GM23248 (cell line): ENCODE results near the gene RIOK3. TPM values are rescaled to one million over a fixed set of nuclear protein-coding genes. Genes with fewer than 3 reads are reported as not detected.

ENCODE experiments used
- DNase-seq: peaks from one replicate; pipeline ENCODE4 v3.0.0-alpha.2; 2015
- H2AFZ ChIP-seq: fragments of 200-600 bp; sonication (generic); 2 replicates; pipeline ENCODE4 v1.6.1; 2016; ENCODE audit warnings: antibody characterized with exemption
- H3F3A ChIP-seq: fragments of 200-600 bp; sonication (generic); 2 replicates; pipeline ENCODE4 v1.6.1; 2016; ENCODE audit warnings: mild to moderate bottlenecking, antibody characterized with exemption, mixed run types; ENCODE audit not compliant: insufficient read depth
- H3K27ac ChIP-seq: fragments of 200-600 bp; sonication (generic); 2 replicates; pipeline ENCODE4 v1.5.1; 2016; ENCODE audit warnings: mild to moderate bottlenecking
- H3K27me3 ChIP-seq: fragments of 200-600 bp; sonication (generic); replicated peaks from 2 replicates; pipeline ENCODE4 v1.6.1; 2016; ENCODE audit warnings: mild to moderate bottlenecking; ENCODE audit not compliant: insufficient read depth
- H3K36me3 ChIP-seq: fragments of 200-600 bp; sonication (generic); 2 replicates; pipeline ENCODE4 v1.6.1; 2016; ENCODE audit warnings: low read depth, mild to moderate bottlenecking
- H3K4me1 ChIP-seq: fragments of 200-600 bp; sonication (generic); 2 replicates; pipeline ENCODE4 v1.6.1; 2016; ENCODE audit warnings: mild to moderate bottlenecking; ENCODE audit not compliant: insufficient read depth
- H3K4me2 ChIP-seq: fragments of 200-600 bp; sonication (generic); one replicate; pipeline ENCODE4 v1.6.1; 2016; ENCODE audit warnings: mild to moderate bottlenecking; ENCODE audit not compliant: unreplicated experiment
- H3K4me3 ChIP-seq: fragments of 200-600 bp; sonication (generic); 2 replicates; pipeline ENCODE4 v1.5.1; 2016; ENCODE audit warnings: mild to moderate bottlenecking
- H3K79me2 ChIP-seq: fragments of 200-600 bp; sonication (generic); 2 replicates; pipeline ENCODE4 v1.6.1; 2016; ENCODE audit warnings: mild to moderate bottlenecking; ENCODE audit not compliant: insufficient read depth
- H3K9ac ChIP-seq: fragments of 200-600 bp; sonication (generic); 2 replicates; pipeline ENCODE4 v1.6.1; 2016; ENCODE audit warnings: mild to moderate bottlenecking
- H3K9me2 ChIP-seq: fragments of 200-600 bp; sonication (generic); 2 replicates; pipeline ENCODE4 v1.6.1; 2016; ENCODE audit warnings: mixed run types, mild to moderate bottlenecking, moderate library complexity; ENCODE audit not compliant: insufficient read depth
- H3K9me3 ChIP-seq: fragments of 200-600 bp; sonication (generic); one replicate; pipeline ENCODE4 v1.6.1; 2017; ENCODE audit warnings: low read depth
- H4K20me1 ChIP-seq: fragments of 200-600 bp; sonication (generic); 2 replicates; pipeline ENCODE4 v1.6.0; 2016; ENCODE audit not compliant: insufficient read depth
- EZH2 ChIP-seq: fragments of 200-600 bp; sonication (generic); IDR thresholded peaks from 2 replicates; pipeline ENCODE4 v1.6.1; 2018; ENCODE audit warnings: antibody characterized with exemption, mild to moderate bottlenecking; ENCODE audit not compliant: insufficient read depth, poor library complexity, severe bottlenecking
- EZH2phosphoT487 ChIP-seq: fragments of 200-600 bp; sonication (generic); IDR thresholded peaks from 2 replicates; pipeline ENCODE4 v1.6.1; 2018; ENCODE audit warnings: antibody characterized with exemption, moderate library complexity, mild to moderate bottlenecking, low read depth; ENCODE audit not compliant: insufficient read depth
- WGBS, 2 experiments: methylation state at CpG; one replicate each; pipeline ENCODE4 v1.1.6; 2015 to 2017; ENCODE audit warnings: low lambda C conversion rate in 2 of 2, low coverage in 1 of 2; ENCODE audit errors: missing lambda C conversion rate in 2 of 2; 5-methylcytosine and 5-hydroxymethylcytosine counted together
- in situ Hi-C: fragments of 300-500 bp; cut with MboI; formaldehyde crosslinking; loops from 2 replicates; pipeline ENCODE4 v1.15.0; 2020
- polyA plus RNA-seq: library from polyadenylated mRNA; unstranded; fragments of >200 nt; fragmentation: Nextera tagmentation; extraction: Ambion mirVana; gene quantifications from 2 replicates; pipeline ENCODE4 v1.2.1, GENCODE V29; 2016
- total RNA-seq: library from RNA; depleted of rRNA; stranded (reverse); fragments of >200 nt; shearing (Covaris generic); gene quantifications from 2 replicates; pipeline ENCODE4 v1.2.3, GENCODE V29; 2014

Gene RIOK3
- total and polyA plus RNA-seq, 2 experiments from 2014 or later: 81.8 to 89.3 TPM

DNA sequence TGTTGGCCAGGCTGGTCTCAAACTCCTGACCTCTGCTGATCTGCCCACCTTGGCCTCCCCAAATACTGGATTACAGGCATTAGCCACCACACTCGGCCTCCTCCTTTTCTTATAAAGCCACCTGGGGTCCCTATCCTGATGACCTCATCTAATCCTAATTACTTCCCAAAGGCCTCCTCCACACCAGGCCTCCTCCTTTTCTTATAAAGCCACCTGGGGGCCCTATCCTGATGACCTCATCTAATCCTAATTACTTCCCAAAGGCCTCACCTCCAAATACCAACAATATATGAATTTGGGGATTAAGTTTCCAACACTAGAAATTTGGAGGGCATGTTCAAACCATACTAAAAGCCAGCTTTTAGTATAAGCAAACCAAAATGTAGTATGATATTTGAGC is 40.6 kb downstream of the RIOK3 start:
- 92 to 94% methylated on average over 1 of the region's 1 CpG for WGBS, 2 experiments
- Histone ChIP-seq H3K9ac (no peak overlapping the region), H3K4me2 (no peak overlapping the region), H3K9me2 (no peaks in the 10 kb centered on the region), H3F3A (no peaks in the 10 kb centered on the region), H2AFZ (no peak overlapping the region), H3K9me3 (no peaks in the 10 kb centered on the region), H3K4me1 (no peaks in the 10 kb centered on the region), H3K4me3 (no peak overlapping the region), H3K27ac (no peak overlapping the region), H3K79me2 (no peaks in the 10 kb centered on the region), H3K36me3 (no peaks in the 10 kb centered on the region), H3K27me3 (no peaks in the 10 kb centered on the region), H4K20me1 (no peaks in the 10 kb centered on the region)
- DNase-seq: no peak
- TF ChIP-seq EZH2phosphoT487: no peak
- no peak for TF ChIP-seq EZH2
- in situ Hi-C loops: no loop called here

DNA sequence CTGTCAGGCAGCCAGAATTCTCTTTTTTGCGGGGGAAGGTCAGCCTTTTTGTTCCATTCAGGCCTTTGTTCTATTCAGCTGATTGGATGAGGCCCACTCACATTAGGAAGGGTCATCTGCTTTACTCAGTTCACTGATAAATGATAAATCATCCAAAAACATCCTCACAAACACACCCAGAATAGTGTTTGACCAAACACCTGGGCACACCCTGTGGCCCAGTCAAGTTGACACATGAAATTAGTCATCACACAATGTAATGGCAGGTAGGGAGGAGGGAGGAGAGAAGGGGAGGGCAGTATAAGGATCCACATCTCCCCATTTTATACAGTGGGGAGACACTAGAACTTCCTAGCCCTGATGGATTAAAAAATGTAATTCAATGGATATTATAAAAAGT is 41.9 kb downstream of the RIOK3 start:
- in situ Hi-C loops: no loop called here
- H3K79me2 ChIP-seq: no peaks in the 10 kb centered on the region
- no peak overlapping the region for H3K27ac ChIP-seq
- no peak overlapping the region for H3K9ac ChIP-seq
- DNase-seq: no peak
- no peaks in the 10 kb centered on the region for H3K9me3 ChIP-seq
- no peaks in the 10 kb centered on the region for H3K4me1 ChIP-seq
- H4K20me1 ChIP-seq: no peaks in the 10 kb centered on the region
- no peak overlapping the region for H2AFZ ChIP-seq
- H3K36me3 ChIP-seq: no peaks in the 10 kb centered on the region
- H3F3A ChIP-seq: no peaks in the 10 kb centered on the region
- 45 to 50% methylated on average over 1 of the region's 1 CpG for WGBS, 2 experiments
- no peaks in the 10 kb centered on the region for H3K9me2 ChIP-seq
- no peak overlapping the region for H3K4me2 ChIP-seq
- TF ChIP-seq EZH2phosphoT487: no peak
- no peak for TF ChIP-seq EZH2
- H3K4me3 ChIP-seq: no peak overlapping the region
- no peaks in the 10 kb centered on the region for H3K27me3 ChIP-seq

DNA sequence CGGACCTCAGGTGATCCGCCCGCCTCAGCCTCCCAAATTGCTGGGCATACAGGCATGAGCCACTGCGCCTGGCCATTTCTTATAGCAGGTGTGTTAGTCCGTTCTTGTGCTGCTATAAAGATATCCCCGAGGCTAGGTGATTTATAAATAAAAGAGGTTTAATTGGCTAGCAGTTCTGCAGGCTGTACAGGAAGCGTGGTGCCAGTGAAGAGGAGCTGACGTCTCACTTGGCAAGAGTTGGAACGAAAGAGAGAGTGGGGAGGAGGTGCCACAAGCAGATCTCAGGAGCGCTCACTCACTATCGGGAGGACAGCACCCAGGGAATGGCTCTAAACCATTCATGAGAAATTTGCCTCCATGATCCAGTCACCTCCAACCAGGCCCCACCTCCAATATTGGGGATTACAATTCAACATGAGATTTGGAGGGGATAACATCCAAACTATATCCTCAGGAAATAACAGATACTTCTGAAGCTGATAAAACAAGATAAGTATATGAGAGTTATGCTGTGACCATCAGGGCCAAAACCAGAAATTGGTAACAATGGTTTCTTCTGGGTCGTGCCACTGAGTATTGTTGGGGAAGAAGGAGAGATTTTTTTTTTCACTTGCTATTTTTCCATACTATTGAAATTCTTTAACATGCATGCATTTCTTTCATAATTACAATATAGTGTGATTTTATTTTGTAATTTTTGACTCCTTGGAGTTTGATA is 42.8 kb downstream of the RIOK3 start:
- no peaks in the 10 kb centered on the region for H3F3A ChIP-seq
- H3K9me2 ChIP-seq: no peaks in the 10 kb centered on the region
- H4K20me1 ChIP-seq: no peaks in the 10 kb centered on the region
- H3K4me2 ChIP-seq: no peak overlapping the region
- DNase-seq: no peak
- H3K9ac ChIP-seq: no peak overlapping the region
- H3K9me3 ChIP-seq: no peaks in the 10 kb centered on the region
- H2AFZ ChIP-seq: no peak overlapping the region
- H3K36me3 ChIP-seq: no peaks in the 10 kb centered on the region
- no peaks in the 10 kb centered on the region for H3K4me1 ChIP-seq
- no peaks in the 10 kb centered on the region for H3K79me2 ChIP-seq
- H3K27me3 ChIP-seq: no peaks in the 10 kb centered on the region
- no peak overlapping the region for H3K4me3 ChIP-seq
- in situ Hi-C loops: no loop called here
- TF ChIP-seq EZH2phosphoT487 (no peak), EZH2 (no peak)
- 64 to 68% methylated on average over 12 of the region's 12 CpGs for WGBS, 2 experiments
- no peak overlapping the region for H3K27ac ChIP-seq

DNA sequence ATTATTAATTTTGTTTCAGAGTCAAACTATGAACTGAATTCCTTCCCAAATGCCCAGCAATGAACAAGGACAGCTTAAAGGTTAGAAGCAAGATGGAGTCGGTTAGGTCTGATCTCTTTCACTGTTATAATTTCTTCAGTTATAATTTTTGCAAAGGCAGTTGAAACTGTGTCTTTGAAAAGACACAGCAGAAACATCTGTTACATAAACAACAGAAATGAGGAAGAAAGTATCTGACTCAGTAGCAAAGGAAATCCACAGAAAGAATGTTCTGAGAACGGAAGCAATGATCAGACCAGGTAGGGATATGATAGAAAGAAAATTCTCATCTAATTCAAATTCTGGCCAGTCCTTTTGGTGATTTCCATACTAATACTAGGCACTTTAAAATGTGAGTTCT is 45.0 kb downstream of the RIOK3 start:
- H3K9me3 ChIP-seq: no peaks in the 10 kb centered on the region
- H3K9me2 ChIP-seq: no peaks in the 10 kb centered on the region
- H4K20me1 ChIP-seq: no peaks in the 10 kb centered on the region
- no peaks in the 10 kb centered on the region for H3F3A ChIP-seq
- H3K4me3 ChIP-seq: no peak overlapping the region
- no peaks in the 10 kb centered on the region for H3K27me3 ChIP-seq
- WGBS, 2 experiments: 92 to 98% methylated on average over 2 of the region's 2 CpGs
- no peaks in the 10 kb centered on the region for H3K79me2 ChIP-seq
- H3K4me1 ChIP-seq: peaks cover 6% of the 10 kb centered on the region; the same call in 1 of the 2 replicates
- in situ Hi-C loops: no loop called here
- no peak for TF ChIP-seq EZH2
- TF ChIP-seq EZH2phosphoT487: no peak
- no peak for DNase-seq
- H3K27ac ChIP-seq: no peak overlapping the region
- peak overlapping the region; percentile 17; the same call in 1 of the 2 replicates for H2AFZ ChIP-seq
- no peaks in the 10 kb centered on the region for H3K36me3 ChIP-seq
- no peak overlapping the region for H3K9ac ChIP-seq
- H3K4me2 ChIP-seq: no peak overlapping the region
